T-helper 22 cell (primary cell): ENCODE data around the gene LUZP1.
"Not testable (repeated sequence)": the region's sequence is repeated elsewhere in the genome, so short reads cannot be mapped to it uniquely, and the experiment has no call there.

Experiments
- DNase-seq: peaks from one replicate; pipeline ENCODE4 v3.0.0-alpha.2; 2020; ENCODE audit warnings: low read depth

Gene LUZP1

DNA sequence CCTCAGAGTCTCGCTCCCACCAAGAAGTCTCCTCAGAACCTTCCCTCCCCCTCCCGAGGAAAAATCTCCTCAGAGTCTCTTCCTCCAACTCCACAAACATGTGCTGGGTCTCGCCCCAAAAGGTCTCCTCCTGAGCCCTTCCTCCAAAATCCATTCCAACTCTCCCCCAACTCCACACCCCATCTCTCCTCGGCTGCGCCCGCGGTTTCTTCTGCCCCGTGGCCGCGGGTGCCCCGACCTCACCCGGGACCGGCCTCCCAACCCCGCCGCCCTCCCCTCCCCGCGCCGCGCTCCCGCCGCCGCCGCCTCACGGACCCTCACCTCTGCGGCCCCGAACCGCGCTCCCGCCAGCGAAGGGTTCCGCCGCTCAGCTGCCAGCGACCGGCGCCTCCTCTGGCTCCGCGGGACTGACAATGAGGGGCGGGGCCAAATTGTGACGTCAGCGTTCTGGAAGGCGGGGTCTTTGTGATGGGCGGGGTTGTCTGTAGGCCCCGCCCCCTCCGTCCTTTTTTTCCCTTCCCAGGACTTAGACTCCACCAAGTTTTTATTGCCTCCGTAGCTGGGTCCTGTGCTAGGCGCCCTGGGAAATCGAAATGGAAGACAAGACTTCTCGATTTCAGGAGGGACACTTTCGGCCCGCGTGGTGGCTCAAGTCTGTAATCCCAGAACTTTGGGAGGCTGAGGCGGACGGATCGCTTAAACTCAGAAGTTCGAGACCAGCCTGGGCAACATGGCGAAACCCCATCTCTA lies at the start of gene LUZP1:
LUZP1 (minus strand) TSS at position 412 of the 750 bp plus-strand sequence.
- peak; percentile 72 for DNase-seq

DNA sequence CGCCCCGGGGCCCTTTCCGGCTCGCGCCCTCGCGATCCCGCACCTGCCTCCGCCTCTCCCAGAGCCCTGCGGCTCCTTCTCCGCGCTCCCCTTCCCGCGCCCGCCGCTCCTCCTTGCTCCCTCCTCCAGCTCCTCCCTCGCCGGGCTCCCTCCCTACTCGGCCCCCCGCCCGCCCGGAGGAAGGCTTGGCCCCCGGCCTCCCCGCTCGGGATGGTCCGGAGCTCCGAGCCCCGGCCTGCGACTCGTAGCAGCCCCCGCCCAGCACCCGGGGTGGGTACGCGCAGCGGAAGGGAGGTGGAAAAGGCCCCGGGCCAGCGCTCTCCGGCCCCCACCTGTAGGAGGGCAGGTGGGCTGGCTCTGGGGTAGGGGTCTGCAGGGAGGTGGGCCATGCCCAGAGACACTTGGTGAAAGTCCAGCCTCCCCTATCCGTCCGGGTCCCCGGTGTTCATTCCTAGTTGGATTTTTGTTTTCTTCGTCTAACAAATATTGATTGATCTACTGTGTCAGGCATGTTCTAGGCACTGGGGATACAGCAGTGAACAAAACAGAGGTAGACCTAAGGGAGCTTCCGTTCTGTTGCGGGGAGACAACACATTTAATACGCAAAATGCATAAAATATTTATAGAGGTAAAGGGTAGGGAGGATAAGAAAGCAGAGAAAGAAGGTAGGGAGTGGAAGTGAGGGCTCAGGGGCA lies 48.9 kb upstream of the LUZP1 start, which contains the start of gene HTR1D:
HTR1D (minus strand) TSS at position 82 of the 695 bp plus-strand sequence. CDS start 23,283 bp downstream, outside the sequence.
- DNase-seq, result no peak

DNA sequence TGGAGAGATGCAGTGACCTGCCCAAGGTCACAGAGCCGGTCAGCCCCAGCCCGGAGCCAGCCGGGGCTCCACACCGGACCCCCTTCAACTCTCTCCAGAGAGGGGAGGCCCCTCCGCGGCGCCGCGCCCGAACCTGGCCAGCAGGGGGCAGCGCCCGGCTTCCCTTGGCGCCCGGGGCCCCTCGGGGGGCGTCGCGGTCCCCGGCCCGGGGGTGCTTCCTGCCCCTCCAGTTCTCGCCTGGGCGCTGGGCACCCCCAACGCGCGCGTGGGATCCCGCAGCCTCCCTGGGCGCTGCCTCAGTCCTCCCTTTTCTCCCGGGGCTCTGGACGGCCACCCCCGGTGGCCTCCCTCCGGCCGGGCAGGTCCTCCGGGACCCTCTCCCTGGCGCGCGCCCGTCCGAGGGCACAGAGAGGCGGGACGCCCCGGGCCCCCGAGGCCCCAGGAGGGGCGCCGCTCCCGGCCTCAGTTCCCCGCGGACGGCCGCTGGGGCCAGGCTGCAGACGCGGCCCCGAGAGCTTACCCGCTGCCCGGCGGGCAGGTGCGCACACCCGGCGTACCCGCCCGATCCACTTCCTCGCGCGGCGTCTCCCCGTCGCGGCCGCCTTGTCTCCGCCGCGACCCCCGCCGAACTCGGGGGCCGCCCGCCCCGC lies 48.2 kb upstream of the LUZP1 start:
- DNase-seq, result no peak

DNA sequence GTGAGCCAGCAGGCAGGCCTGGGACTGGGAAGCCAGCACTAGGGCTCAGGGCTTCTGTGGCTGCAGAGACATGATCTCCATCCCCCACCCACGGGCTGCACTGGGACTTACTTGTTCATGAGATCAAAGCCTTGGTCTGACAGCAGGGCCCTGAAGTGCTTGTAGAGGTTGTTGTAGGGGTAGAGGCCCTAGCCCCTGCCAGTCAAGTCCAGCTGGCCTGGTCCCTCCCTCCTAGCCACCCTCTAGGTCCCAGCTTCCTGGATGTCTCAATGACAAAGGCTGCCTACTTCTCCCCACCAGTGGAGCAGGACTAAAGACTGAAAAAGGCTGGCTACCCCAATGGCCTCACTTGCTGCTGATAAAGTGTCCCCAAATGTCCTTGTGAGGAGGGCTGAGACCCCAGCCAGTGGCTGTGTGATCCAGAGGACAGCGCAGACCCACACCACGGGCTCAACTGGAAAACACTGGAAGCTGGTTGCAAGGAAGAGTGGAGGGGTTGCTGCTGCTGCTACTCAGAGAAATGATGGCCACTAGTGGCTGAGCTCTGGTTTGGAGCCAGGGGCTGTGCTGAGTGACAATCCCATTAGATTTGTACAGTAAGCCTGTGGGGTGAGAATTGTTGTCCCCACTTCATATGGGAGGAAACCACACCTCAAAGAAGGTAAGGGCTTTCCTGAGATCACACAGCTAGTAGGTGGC lies 47.2 kb upstream of the LUZP1 start:
- DNase-seq, result no peak

DNA sequence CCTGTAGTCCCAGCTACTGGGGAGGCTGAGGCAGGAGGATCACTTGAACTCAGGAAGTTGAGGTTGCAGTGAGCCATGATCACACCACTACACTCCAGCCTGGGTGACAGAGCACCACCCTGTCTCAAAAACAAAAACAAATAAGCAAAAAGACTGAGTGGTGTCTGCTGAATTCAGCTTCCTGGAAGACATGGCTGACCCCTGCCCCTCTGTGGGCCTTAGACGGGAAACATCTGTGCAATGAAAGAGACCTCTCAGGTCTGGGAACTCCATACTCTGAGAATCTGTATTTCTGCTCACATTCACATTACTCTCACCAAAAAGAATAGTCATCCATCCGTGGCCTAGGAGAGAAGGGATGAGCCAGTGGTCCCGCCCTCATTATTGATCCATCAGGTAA lies 46.6 kb upstream of the LUZP1 start:
- DNase-seq, result no peak

DNA sequence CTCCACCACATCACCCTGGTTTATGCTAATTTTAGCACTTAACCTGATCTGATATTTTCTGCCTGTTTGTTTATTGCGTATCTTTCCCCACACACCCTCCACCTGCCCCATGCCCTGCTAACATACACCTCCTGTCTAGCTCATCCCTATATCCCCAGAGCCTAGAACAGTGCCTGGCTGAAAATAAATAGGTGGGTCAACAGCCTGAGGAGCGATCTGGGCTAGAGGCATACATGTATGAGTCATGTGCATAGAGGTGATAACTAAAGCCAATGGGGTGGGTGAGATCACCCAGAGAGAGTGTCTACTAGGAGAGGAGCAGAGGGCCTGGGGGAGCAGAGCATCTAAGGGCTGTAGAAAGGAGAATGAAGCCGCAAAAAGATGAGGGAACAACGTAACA lies 46.0 kb upstream of the LUZP1 start:
- no peak for DNase-seq

DNA sequence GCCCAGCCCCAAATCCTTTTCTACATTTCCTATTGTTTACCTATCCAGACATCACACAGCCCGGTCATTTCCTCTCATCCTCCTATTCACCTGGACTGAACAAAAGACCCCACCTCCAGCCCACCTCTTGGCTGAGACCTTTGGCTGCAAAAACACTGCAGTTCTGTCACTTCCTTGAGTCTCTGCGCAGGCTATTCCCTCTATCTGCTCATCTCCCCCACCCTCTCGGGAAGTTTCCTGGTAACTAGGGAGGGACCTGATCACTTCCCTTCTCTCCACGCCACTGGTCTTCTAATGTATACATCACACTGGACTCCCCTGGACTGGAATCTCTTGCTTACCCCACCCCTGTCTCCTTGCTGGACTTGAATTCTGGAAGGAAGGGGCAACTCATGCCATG lies 43.3 kb upstream of the LUZP1 start:
- no peak for DNase-seq

DNA sequence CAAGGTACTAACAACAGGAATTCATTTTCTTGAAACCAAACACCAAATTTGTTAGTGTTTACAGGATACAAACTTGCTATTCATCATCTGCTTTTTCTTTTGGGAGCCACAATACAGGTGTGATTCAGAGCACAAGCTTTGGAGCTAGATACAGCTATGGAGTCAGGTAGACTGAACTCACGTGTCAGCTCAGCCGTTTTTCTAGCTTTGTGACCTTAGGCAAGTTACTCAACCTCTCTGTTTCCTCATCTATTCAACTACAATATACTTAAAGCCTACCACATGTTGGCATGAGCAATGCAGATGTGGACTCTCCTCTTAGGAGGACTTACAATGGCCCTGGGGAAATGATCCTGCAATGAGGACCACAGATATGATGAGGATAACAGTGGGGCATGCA lies 42.3 kb upstream of the LUZP1 start:
- no peak for DNase-seq

DNA sequence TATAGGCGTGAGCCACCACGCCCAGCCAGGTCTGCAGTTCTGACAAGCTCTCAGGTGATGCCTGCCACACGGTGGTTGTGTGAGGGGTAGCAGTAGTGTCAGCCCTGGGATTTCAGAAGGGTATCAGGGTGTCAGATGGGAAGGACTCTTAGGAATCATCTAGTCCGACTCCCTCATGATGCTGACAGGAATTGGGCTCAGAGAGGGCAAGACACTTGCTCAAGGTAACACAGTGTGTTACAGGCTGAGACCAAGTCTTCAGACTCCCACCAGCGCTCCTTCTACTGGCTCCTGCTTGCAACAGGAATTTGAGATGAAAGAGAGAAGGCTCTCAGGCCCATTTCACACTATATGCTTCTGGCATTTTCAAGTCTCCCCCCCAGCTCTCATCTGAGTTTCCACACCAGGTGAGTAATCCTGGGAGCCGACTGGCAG lies 41.7 kb upstream of the LUZP1 start:
- no peak for DNase-seq

DNA sequence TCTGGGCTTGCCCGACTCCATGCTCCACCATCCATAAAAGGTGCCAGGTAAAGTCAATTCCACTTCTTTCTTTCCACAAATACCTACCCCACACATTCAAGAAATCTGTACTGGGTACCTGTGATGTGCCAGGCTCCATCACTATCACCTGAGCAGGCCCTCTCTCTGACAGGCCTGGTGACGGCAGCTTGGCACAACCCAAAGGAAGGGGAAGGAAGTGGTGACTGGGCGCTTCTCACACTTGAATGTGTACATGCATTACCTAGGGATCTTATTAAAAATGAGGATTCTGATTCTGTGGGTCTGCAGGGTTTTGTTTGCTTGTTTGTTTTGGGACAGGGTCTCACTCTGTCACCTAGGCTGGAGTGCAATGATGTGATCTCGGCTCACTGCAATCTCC lies 41.1 kb upstream of the LUZP1 start:
- no peak for DNase-seq

DNA sequence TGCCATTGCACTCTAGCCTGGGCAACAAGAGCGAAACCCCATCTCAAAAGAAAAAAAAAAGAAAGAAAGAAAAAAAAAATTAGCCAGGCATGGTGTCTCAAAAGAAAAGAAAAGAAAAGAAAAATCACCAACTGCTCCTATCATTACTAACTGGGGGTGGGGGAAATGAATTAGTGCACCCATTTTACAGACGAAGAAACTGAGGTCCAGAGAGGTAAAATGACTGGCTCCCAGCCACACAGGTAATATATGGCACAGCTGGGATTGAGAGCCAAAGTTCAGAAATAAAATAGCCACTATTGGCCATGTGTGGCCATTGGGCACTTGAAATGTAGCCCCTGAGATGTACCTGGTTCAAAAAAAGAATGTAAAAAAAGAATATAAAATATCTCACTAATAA lies 39.9 kb upstream of the LUZP1 start:
- DNase-seq, result no peak

DNA sequence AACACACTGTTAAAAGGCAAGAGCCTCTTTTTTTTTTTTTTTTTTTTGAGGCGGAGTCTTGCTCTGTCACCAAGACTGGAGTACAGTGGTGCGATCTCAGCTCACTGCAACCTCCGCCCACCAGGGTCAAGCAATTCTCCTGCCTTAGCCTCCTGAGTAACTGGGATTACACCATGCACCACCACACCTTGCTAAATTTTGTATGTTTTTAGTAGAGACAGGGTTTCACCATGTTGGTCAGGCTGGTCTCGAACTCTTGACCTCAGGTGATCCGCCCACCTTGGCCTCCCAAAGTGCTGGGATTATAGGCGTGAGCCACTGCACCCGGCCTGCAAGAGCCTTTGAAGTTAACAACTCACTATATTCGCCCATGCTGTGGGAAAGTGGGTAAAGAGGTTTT lies 39.1 kb upstream of the LUZP1 start:
- not testable (repeated sequence) for DNase-seq

DNA sequence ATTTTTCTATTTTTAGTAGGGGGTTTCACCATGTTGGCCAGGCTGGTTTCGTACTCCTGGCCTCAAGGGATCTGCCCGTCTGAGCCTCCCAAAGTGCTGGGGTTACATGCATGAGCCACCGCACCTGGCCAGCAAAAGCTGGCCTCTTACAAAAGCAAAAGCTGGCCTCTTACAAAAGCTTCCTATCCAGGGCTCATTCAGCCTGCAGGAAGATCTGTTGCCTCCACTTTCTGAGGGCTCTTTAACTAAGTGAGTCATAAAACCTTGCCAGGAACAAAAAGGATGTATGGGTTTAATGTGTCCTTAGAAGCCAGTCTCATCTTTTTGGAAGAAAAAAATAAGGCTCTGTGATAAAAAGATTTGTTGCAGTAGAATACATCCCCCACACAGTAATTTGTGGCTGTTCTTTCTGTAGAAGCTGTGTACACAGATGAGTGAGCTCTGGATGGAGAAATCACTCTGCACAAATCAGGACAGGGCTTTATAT lies 33.6 kb upstream of the LUZP1 start:
- no peak for DNase-seq

DNA sequence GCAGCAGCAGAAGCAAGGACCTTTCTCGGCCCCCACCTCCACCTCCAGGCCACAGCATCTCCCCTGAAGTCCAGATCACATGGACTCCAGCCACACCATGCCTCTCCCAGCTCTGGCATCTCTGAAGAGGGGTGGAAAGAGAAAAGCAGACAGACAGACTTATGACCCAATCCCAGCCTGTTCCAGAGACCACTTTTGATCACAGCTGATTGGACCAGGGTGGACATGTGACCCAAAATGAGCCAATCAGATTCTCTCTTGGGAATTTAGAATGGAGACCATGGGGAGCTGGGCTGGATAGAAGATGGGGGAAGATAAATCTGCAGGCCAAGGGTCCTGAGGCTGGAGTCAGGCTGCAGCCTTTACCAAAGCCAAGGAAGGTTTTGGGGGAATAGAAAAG lies 32.2 kb upstream of the LUZP1 start:
- DNase-seq, result no peak

DNA sequence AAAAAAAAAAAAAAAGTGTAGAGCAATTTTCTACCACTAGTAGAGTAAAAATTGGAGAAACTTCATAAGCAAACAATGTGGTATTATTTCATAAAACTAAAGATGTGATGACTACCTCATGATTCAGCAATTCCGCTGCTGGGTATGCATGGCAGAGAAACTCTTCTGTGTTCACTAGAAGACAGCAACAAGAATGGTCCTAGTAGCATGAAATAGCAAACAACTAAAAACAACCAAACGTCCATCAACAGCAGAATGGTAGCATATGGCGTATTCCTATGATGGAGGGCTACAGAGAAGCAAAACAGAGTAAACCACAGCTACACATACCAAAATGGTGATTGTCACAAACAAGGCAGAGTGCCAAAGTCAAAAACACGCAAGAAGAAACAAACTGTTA lies 29.7 kb upstream of the LUZP1 start:
- no peak for DNase-seq

DNA sequence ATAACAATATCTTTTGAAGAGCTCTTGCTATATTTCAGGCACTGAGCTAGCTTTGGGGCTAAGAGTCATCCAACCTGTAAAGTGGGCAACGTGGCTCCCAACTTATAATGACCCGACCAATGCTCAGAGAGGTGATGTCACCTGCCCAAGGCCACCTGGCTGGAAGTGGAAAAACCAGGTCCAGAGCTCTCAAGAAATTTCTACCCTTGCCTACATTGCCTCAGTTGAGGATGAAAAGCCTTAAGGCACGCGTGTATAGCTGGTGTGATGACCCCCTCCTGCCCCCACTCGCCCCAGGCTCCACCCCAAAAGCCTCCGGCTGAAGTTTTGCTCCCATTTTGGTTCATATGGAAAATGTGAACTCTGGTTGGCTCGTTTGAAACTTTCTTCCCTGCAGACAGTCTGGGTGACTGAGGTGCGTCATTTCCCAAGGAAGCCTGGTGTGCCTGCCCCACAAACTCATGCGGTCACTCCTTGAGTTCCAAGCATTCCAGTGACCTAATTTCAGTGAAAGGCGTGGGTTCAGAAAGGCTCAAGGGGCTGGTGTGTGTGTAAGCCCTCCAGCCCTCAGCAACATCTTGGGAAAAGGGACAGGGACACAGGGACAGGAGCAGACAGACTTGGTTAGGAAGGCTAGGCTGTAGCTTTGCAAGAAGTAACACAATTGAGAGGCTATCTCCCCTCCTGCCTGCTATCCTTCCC lies 28.1 kb upstream of the LUZP1 start:
- no peak for DNase-seq

DNA sequence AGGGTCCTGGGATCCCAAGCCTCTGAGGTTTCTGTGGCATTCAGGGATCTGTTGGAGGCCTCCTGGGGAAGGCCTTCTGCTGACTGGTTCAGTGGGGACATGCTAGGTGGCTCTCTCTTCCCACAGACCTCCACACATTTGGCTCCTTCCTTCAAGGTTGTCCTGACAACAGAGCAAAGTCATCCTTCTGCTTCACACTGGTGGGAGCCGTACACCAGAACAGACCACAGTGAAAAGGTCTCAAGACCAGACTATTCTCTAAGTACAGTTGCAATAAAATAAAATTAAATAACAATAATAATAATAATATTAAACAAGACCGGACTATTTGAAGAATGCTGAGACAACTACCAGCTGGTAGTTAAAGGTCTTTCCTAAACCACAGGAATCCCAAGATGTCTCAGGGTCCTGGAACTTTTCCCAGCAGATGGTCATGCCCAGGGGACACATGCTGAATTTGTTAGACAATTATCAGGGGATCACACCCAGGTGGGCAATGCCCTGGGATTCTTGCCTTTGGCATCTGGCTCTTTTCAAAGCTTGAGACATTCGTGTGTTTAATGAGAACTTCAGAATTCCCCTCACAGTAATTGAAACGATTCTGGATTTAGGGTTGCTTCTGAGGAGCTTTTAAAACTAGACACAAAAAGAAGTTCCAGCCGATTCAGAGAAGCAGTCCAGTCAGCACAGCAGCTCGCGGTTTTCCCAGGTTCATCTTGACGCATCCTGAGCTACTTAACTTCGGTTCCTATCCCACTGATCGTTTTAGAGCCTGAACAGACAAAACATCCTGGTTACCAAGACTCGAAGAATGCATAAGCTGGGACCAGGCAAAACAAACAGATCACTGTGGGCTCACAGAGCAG lies 25.7 kb upstream of the LUZP1 start:
- DNase-seq, result no peak

DNA sequence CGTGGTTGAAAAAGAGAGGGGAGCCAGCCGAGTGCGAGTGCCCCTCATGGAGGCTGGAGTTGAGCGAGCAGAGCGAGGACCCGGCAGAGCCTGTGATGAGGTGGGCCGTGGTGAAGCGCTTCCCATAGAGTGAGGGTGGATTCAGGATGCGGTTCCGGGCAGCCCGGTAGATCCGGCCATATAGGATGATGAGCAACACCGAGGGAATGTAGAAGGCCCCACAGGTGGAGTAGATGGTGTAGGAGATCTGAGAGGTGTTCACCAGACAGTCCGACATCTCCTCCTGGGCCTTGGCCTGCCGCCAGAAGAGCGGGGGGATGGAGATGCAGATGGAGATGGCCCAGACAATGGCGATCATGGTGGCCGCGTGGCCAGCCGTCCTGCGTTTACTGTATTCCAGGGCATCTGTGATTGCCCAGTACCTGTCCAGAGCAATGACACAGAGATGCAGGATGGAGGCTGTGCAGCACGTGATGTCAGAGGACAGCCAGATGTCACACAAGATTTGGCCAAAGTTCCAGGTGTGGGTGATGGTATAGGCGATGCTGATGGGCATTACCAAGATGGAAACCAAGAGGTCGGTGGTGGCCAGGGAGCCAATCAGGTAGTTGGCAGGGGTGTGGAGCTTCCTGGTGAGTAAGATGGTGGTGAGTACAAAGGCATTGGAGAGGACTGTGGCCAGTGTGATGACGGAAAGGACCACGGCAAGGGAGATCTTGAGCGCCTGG lies 24.9 kb upstream of the LUZP1 start:
- no peak for DNase-seq

DNA sequence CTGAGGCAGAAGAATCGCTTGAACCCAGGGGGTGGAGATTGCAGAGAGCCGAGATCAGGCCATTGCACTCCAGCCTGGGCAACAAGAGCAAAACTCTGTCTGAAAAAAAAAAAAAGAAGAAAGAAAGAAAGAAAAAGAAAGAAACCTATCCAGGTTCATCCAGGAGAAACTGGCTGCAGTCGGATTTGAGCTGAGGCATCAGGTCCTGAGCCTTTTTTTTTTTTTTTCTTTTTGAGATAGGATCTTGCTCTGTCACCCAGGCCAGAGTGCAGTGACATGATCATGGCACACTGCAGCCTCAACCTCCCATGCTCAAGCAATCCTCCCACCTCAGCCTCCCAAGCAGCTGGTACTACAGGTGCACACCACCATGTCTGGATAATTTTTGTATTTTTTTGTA lies 22.5 kb upstream of the LUZP1 start:
- DNase-seq, result no peak

DNA sequence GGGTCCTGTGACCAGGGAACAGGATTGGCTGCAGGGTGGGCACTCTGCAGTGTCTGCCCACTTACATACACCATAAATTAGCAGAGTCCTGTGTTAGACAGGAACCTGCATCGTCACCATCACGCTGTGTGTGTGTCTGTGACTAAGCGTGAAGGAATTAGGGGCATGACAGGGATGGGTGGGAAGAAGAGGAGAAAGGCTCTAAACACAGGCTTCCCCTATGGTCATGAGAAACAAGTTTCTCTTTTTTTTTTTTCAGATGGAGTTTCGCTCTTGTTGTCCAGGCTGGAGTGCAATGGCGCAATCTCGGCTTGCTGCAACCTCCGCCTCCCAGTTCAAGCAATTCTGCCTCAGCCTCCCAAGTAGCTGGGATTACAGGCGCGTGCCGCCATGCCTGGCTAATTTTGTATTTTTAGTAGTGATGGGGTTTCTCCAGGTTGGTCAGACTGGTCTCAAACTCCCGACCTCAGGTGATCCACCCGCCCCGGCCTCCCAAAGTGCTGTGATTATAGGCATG lies 20.3 kb upstream of the LUZP1 start:
- not testable (repeated sequence) for DNase-seq
